ENCODE measurements around the gene CHMP1A. TPM values are rescaled to one million over a fixed set of nuclear protein-coding genes. Genes with fewer than 3 reads are reported as not detected.

CHMP1A gene
- total and polyA plus RNA-seq, 2 of the 8 experiments (the other 6 are each of a cell fraction or from before 2014, with no cell fraction given) = 64.4 to 75.8 TPM

- ChIA-PET POLR2A (ENCODE audit: partially characterized antibody) (interaction anchor here (1.4 to 6.6 kb wide), 2 partner anchors 14 to 18 kb away, joined by 3 to 36 read pairs; no protein-coding TSS in a partner anchor), CTCF (ENCODE audit: partially characterized antibody) (interaction anchor here (0.7 to 1.2 kb wide), 2 partner anchors 17 to 26 kb away, joined by 4 read pairs; no protein-coding TSS in a partner anchor)
- no peak overlapping the region for H2BK5ac ChIP-seq (ENCODE audit: low read depth, low read length)
- H2AFZ ChIP-seq (ENCODE audit: low read length) = no peak overlapping the region
- H3K36me3 ChIP-seq (ENCODE audit: control insufficient read depth in 2 of 4, insufficient read depth in 4 of 4, low read length in 3 of 4) = peaks cover 3 to 40% (median 18%) of the 10 kb centered on the region in 4 experiments; a peak in 7 of 8 replicates
- no peaks in the 10 kb centered on the region for H3K9me3 ChIP-seq (ENCODE audit: insufficient read depth in 2 of 2, low read depth in 1 of 2, low read length in 1 of 2)
- H3K4me1 ChIP-seq (replicated peaks in 1 of 4; ENCODE audit: control insufficient read depth in 3 of 4, insufficient read depth in 4 of 4, low read length in 3 of 4) = no peaks in the 10 kb centered on the region
- no peak overlapping the region for H2AK5ac ChIP-seq (ENCODE audit: low read depth, low read length)
- H3K79me2 ChIP-seq (ENCODE audit: control insufficient read depth in 1 of 2, insufficient read depth in 2 of 2, low read length in 2 of 2) = peaks cover 0 to 2% of the 10 kb centered on the region in 2 experiments; a peak in 1 of 4 replicates
- H2BK120ac ChIP-seq (replicated peaks; ENCODE audit: low read depth, low read length) = no peak overlapping the region
- H3K4me2 ChIP-seq (ENCODE audit: insufficient read depth in 1 of 2, low read depth in 2 of 2, low read length in 2 of 2) = no peak overlapping the region
- no peak overlapping the region for H3K14ac ChIP-seq (ENCODE audit: insufficient read length)
- no peak overlapping the region for H2BK15ac ChIP-seq (ENCODE audit: low read length)
- H4K20me1 ChIP-seq (replicated peaks in 1 of 2; ENCODE audit: control insufficient read depth in 1 of 2, insufficient read depth in 2 of 2, low read length in 2 of 2) = peaks cover 0 to 27% of the 10 kb centered on the region in 2 experiments
- H4K8ac ChIP-seq (ENCODE audit: extremely low read depth, insufficient read depth, low read length) = no peak overlapping the region; the same call in 1 of the 2 replicates
- FAIRE-seq (no peak), DNase-seq (ENCODE audit: low read depth in 1 of 2, low spot score in 2 of 2) (no peak)
- no peak overlapping the region for H3K18ac ChIP-seq (ENCODE audit: extremely low read depth, low read length)
- no peak overlapping the region for H3K4me3 ChIP-seq (ENCODE audit: extremely low read depth in 1 of 4, insufficient read depth in 2 of 4, low read depth in 3 of 4, low read length in 4 of 4)
- no peak overlapping the region for H2BK20ac ChIP-seq (ENCODE audit: low read length)
- H3K23me2 ChIP-seq (ENCODE audit: low read depth, low read length) = no peaks in the 10 kb centered on the region
- no peak overlapping the region for H3K23ac ChIP-seq (ENCODE audit: insufficient read length)
- no peak overlapping the region for H2BK12ac ChIP-seq (ENCODE audit: low read depth, low read length)
- no peak overlapping the region for H3K9ac ChIP-seq (replicated peaks in 1 of 4; ENCODE audit: extremely low read depth in 1 of 4, low read depth in 3 of 4, low read length in 3 of 4)
- no peak overlapping the region for H3K4ac ChIP-seq (replicated peaks; ENCODE audit: insufficient read length, low read depth, low read length)
- H3K56ac ChIP-seq (replicated peaks; ENCODE audit: insufficient read length, low read depth, low read length) = no peak overlapping the region
- no peak overlapping the region for H4K91ac ChIP-seq (replicated peaks; ENCODE audit: insufficient read length, low read length)
- no peaks in the 10 kb centered on the region for H3K27me3 ChIP-seq (replicated peaks in 1 of 4; ENCODE audit: control insufficient read depth in 3 of 4, extremely low read depth in 1 of 4, insufficient read depth in 3 of 4, low read length in 3 of 4)
- H3K27ac ChIP-seq (ENCODE audit: low read depth, low read length) = no peak overlapping the region
- H4K5ac ChIP-seq (ENCODE audit: insufficient read length, low read depth, low read length) = no peak overlapping the region
- peaks cover 6% of the 10 kb centered on the region for H3K79me1 ChIP-seq (ENCODE audit: low read depth, low read length)
- 95% methylated on average over 11 of the region's 11 CpGs; no CpG with 5 or more reads in 1 of the 2 experiments for WGBS, 2 experiments (ENCODE audit: extremely low coverage in 1 of 2, insufficient coverage in 1 of 2, insufficient read length in 1 of 2, insufficient replicate concordance in 2 of 2, low coverage in 1 of 2, low lambda C conversion rate in 2 of 2, missing lambda C conversion rate in 1 of 2)
- TF ChIP-seq SP1 (IDR thresholded peaks at IDR 0.05; ENCODE audit: low read depth, low read length) (no peak), KDM5A (IDR thresholded peaks at IDR 0.05; ENCODE audit: low read length) (no peak), TCF12 (IDR thresholded peaks at IDR 0.05; ENCODE audit: low read depth, low read length) (no peak)
Observed at GRCh38 chr16:89693289-89693731, 35.8 kb upstream of the CHMP1A start.

Data from H1 (cell line).